NB4 (cell line): ENCODE measurements around the gene CASTOR1.

ENCODE experiments used
- DNase-seq: peaks from one replicate; pipeline ENCODE4 v3.0.0; 2010; ENCODE audit warnings: low read depth
- H3K4me3 ChIP-seq: one replicate; pipeline ENCODE4 v1.5.1; 2011; ENCODE audit warnings: mild to moderate bottlenecking, low read depth, low read length, moderate library complexity
- MYC ChIP-seq: IDR thresholded peaks from 2 replicates; pipeline ENCODE4 v1.6.1; 2011; ENCODE audit warnings: low read depth, low read length
- POLR2A ChIP-seq: IDR thresholded peaks from 2 replicates; pipeline ENCODE4 v1.6.1; 2011; ENCODE audit warnings: mild to moderate bottlenecking; ENCODE audit not compliant: insufficient read length; ENCODE audit errors: extremely low read depth
- TF ChIP-seq, protein P1 (sequence below): IDR thresholded peaks from one replicate; pipeline ENCODE4 v1.5.1; 2012; ENCODE audit warnings: low read depth, low read length
- TF ChIP-seq, protein P2 (sequence below): IDR thresholded peaks from 2 replicates; pipeline ENCODE4 v1.6.1; 2011; ENCODE audit warnings: low read depth, low read length

The CASTOR1 gene

DNA sequence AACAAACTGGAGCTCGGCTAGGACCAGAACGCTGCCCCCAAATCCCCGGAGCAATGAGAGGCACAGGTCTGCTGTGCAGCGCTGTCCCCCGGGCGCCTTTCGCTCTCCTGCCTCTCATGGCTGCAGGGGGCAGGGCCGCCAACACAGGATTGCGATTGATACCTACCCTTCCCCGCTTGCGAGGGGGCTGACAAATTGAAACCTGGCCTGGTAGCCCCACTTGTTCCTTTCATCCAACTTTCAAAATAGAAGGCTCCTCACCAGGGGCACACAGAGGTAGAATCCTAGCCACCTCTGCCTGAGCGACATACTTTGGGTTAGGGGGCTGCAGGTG is 642 bp upstream of the CASTOR1 start:
- DNase-seq = no peak
- no peak overlapping the region for H3K4me3 ChIP-seq
- TF ChIP-seq POLR2A = no peak
- TF ChIP-seq, protein P1, sequence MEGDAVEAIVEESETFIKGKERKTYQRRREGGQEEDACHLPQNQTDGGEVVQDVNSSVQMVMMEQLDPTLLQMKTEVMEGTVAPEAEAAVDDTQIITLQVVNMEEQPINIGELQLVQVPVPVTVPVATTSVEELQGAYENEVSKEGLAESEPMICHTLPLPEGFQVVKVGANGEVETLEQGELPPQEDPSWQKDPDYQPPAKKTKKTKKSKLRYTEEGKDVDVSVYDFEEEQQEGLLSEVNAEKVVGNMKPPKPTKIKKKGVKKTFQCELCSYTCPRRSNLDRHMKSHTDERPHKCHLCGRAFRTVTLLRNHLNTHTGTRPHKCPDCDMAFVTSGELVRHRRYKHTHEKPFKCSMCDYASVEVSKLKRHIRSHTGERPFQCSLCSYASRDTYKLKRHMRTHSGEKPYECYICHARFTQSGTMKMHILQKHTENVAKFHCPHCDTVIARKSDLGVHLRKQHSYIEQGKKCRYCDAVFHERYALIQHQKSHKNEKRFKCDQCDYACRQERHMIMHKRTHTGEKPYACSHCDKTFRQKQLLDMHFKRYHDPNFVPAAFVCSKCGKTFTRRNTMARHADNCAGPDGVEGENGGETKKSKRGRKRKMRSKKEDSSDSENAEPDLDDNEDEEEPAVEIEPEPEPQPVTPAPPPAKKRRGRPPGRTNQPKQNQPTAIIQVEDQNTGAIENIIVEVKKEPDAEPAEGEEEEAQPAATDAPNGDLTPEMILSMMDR = no peak
- TF ChIP-seq, protein P2, sequence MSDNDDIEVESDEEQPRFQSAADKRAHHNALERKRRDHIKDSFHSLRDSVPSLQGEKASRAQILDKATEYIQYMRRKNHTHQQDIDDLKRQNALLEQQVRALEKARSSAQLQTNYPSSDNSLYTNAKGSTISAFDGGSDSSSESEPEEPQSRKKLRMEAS = no peak
- no peak for TF ChIP-seq MYC

DNA sequence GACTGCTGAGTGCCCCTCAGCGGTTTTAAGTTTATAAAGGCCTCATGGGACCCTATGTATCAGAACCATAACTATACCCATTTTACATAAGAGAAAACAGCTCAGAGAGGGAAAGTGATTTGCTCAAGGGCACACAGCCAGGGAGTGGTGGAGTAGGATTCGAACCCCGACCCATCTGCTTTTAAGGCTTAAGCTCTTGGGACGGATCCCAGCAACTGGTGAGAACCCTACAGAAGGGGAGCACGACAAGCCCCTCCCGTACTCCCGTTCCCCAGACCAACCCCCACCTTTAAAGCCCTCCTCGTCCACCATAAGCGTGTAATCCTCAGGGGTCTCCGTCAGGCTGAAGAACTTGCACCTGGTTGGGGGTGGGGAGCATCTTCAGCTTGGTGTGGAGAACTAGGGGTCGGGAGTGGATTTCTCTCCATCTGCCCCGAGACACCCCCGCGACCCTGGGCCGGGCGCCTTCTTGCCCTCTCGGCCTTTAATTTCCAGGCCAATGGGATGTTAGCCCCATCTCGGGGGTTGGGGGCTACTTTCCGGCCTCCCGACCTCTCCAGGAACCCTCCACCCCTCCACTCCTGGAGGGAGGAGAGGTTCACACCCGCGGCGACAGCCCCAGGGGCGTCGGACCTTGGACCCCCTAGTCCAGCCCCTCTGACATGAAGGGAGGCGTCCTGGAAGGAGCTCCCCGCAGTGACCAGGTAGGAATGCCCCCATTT is 725 bp downstream of the CASTOR1 start:
- TF ChIP-seq, protein P1 = no peak
- no peak for TF ChIP-seq POLR2A
- TF ChIP-seq, protein P2 = no peak
- no peak for TF ChIP-seq MYC
- no peak for DNase-seq
- H3K4me3 ChIP-seq = peak overlapping the region; percentile 46

DNA sequence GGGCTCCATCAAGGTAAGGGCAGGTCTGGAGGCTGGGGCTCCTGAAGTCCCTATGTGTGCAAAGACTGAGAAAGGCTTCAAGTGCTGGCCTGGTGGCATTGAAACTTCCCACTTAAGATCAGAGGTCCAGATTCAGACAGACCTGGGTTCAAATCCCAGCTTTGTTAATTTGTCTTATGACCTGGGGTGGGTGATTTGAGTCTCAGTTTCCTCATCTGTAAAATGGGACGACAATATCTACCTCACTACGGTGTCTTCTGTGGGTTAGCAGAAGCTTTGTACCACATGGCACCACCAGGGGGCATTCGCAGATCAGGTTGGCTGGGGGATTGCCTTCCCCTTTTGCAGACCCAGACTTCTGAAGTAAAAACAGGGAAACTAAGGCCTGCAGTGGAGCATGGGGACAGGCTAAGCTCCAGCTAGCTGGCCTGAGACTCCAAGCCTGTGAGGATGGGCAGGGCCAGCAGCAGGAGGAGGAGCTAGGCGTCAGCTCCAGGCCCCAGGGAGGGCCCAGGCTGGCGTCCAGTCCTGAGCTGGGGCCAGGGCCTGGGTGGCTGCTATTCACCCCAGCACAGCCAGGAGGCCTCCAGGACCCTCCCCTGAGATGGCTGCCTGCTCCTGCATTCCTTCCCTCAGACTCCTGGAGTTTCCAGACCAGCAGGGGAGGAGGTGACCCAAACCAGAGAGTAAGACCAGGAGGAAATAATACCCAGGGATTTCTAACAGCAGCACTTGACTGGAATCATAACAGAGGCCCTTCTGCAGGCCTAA is 1.5 kb downstream of the CASTOR1 start:
- no peak overlapping the region for H3K4me3 ChIP-seq
- peak; percentile 88 for DNase-seq
- TF ChIP-seq, protein P2 = peak; percentile 72
- TF ChIP-seq POLR2A = no peak
- TF ChIP-seq, protein P1 = peak; percentile 78
- TF ChIP-seq MYC = no peak; the same call in 1 of the 2 replicates

DNA sequence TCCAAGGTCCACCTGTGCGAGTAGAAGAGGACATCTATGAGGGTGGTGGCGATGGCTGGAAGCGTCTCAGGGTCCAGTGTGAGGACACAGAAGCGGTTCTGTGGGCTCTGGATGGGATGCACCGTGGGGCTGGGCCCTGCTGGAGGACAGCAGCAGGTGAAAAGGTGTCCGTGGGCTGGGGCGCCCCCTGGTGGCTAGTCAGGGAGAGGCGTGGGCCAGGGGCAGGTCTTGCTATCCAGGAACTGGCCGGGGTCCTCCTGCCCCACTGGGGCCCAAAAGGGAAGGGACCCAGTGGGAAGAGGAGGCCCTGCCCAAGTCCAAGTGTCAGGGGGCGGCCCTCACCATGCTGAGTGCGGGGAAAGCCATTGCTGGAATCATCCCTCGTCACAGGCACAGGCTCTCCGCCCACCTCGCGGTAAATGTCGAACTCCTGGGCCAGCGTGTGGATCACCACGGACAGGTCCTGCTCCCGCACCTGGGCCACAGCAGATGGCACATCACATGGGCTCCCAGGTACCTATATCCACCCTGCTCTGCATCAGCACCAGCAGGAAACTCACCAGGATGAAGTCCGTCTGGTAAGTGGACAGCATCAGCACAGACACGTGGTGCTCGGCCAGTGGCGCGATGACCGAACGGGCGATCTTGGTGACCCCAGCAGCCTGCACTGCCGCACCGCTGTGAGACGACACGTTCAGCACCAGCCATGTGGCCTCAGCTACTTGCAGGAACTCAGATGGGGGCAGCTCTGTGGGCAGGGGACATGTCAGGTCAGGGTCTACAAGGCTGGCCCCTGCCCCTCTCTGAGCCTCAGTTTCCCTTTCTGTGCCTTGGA is 2.3 kb downstream of the CASTOR1 start:
- TF ChIP-seq MYC (0 out of 2 replicates have a peak, but pooled peaks have one; percentile 21), POLR2A (no peak)
- TF ChIP-seq, protein P1 = peak; percentile 80
- TF ChIP-seq, protein P2 = 0 out of 2 replicates have a peak, but pooled peaks have one; percentile 8
- no peak overlapping the region for H3K4me3 ChIP-seq
- DNase-seq = peak; percentile 79

GRCh38 chr22:30286331-30286730 is 3.0 kb downstream of the CASTOR1 start:
- TF ChIP-seq, protein P1 = no peak
- TF ChIP-seq, protein P2 = no peak
- TF ChIP-seq MYC = no peak
- TF ChIP-seq POLR2A = no peak
- no peak for DNase-seq
- no peak overlapping the region for H3K4me3 ChIP-seq
